Fibroblast of mammary gland (primary cell): Measurements from ENCODE around the gene SLCO1B3.

ENCODE experiments used
- DNase-seq: peaks from one replicate; pipeline ENCODE4 v3.0.0-alpha.2; 2010; ENCODE audit warnings: low read depth
- H3K4me3 ChIP-seq: 2 replicates; pipeline ENCODE4 v1.5.1; 2011; ENCODE audit warnings: low read depth, mild to moderate bottlenecking, low read length, moderate library complexity; ENCODE audit not compliant: control insufficient read depth
- CTCF ChIP-seq: conservative IDR thresholded peaks from 2 replicates; pipeline ENCODE4 v1.5.1; 2011; ENCODE audit warnings: low read depth, low read length, inconsistent platforms; ENCODE audit not compliant: control insufficient read depth, insufficient read depth

SLCO1B3 gene

GRCh38 chr12:20822925-20823324, 12.4 kb downstream of the SLCO1B3 start:
- no peak for DNase-seq
- H3K4me3 ChIP-seq = no peak overlapping the region
- no peak for TF ChIP-seq CTCF

GRCh38 chr12:20829919-20830318, 19.4 kb downstream of the SLCO1B3 start:
- no peak overlapping the region for H3K4me3 ChIP-seq
- DNase-seq = no peak
- no peak for TF ChIP-seq CTCF

DNA sequence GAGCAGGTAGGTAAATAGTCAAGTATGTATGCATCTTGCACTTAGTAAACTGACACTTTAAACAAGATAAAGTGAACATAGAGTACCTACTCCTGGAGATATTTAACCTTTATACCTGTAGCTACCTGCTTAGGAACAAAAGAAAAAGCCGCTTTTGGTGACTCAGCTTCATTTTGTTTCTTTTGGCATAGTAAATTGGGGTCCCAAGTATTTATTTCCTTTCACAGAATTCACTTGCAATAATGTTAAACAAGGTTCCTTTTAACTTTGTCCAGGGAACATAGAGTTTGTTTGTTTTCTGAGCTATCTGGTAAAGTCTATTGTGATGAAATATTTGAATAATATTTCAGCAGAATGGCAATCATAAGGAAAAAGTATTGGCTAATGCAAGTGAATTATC, 20.0 kb downstream of the SLCO1B3 start:
- TF ChIP-seq CTCF = no peak
- H3K4me3 ChIP-seq = no peak overlapping the region
- DNase-seq = no peak

DNA sequence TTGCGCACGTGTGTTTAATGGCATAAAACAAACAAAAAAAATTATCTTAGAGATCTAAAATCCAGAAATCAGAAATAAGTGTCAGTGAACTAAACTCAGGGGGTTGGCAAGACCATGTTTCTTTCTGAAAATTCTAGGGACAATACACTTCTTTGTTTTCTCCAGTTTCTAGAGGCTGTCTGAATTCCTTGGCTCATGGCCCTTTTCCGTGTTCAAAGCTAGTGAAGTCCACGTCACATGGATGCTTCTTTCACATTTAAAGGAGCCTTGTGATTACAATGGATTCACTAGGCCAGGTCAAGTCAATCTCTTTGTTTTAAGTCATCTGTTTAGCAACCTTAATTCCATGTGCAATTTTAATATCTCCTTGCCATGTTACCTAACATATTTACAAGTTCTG, 22.4 kb downstream of the SLCO1B3 start:
- no peak for TF ChIP-seq CTCF
- DNase-seq = no peak
- H3K4me3 ChIP-seq = no peak overlapping the region

DNA sequence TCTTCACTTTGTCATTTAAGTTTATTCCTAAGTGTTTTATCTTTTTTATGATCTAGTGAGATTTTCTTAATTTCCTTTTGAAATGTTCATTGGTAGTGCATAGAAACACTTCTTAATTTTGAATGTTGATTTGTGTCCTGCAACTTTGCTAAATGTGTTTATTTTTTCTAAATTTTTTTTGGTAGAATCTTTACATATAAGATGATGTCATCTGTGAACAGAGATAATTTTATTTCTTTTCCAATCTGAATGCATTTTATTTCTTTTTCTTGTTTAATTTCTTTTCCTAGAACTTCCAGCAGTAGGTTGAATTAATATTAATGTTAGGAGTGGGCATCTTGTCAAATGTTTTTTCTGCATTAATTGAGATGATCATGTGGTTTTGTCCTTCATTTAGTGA, 42.1 kb downstream of the SLCO1B3 start:
- no peak for DNase-seq
- no peak overlapping the region for H3K4me3 ChIP-seq
- TF ChIP-seq CTCF = no peak

GRCh38 chr12:20863056-20863455, 52.6 kb downstream of the SLCO1B3 start:
- no peak for DNase-seq
- TF ChIP-seq CTCF = no peak
- H3K4me3 ChIP-seq = no peak overlapping the region

DNA sequence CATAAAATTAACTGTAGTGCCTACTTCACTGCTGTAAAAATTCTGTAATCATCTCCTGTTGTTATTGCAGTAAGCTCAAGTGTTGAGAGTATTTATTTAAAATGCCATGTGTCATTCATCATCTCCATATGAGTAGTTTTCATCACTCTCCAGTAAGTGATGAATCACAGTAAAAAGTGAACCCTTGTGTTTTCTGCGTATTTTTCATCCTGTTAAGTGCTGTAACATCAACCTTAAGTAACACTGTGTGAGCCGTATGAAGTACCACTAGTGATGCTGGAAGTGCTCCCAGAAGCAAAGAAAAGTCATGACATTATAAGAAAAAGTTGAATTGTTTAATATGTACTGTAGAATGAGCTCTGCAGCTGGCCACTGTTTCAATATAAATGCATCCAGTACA, 55.4 kb downstream of the SLCO1B3 start:
- no peak overlapping the region for H3K4me3 ChIP-seq
- no peak for DNase-seq
- no peak for TF ChIP-seq CTCF
